ENCODE measurements around the gene FBXO17. TPM values are rescaled to one million over a fixed set of nuclear protein-coding genes. Genes with fewer than 3 reads are reported as not detected.

Gene FBXO17
- total and polyA plus RNA-seq, 2 of the 13 experiments (the other 11 are each of a cell fraction or from before 2014, with no cell fraction given): 22.1 to 58.7 TPM

GRCh38 chr19:38917921-38918491 is 57.5 kb downstream of the FBXO17 start:
- CTCF ChIA-PET (ENCODE audit: low intra/inter-chr PET ratio, low total read pairs): interaction anchor here (0.7 kb wide), 1 partner anchor 188 kb away, joined by 3 read pairs; no protein-coding TSS in a partner anchor
- FAIRE-seq (peak; percentile 55), DNase-seq (ENCODE audit: low spot score) (peak; percentile 62), ATAC-seq (peak; percentile 92)
- in situ Hi-C loops (cut with HindIII; ENCODE audit: extremely low pct_ligation_motif_present, low pct_unique_long_range_greater_than_20kb): loop anchor here (25.0 kb wide), 1 partner anchor 181 kb away; the partner anchor contains the start of gene CAPN12
- BruUV-seq (replicated peaks): no TSS peak
- POLR2A ChIA-PET: interaction anchor here (1.0 to 1.2 kb wide), 2 partner anchors 12 kb away, joined by 4 read pairs; no protein-coding TSS in a partner anchor
- H2AFZ ChIP-seq (ENCODE audit: low read length): no peak overlapping the region
- no peaks in the 10 kb centered on the region for H3K9me3 ChIP-seq (ENCODE audit: low read length)
- intact Hi-C loops (cut with micrococcal nuclease; ENCODE audit: unreplicated experiment): no loop called here
- H3K4me2 ChIP-seq (ENCODE audit: low read depth, low read length): no peak overlapping the region; the same call in 1 of the 2 replicates
- no peak overlapping the region for H3K27ac ChIP-seq (ENCODE audit: extremely low read length, insufficient read depth, low read length)
- peaks cover 12% of the 10 kb centered on the region for H3K4me1 ChIP-seq (ENCODE audit: insufficient read depth, low read length)
- no peaks in the 10 kb centered on the region for H4K20me1 ChIP-seq (ENCODE audit: insufficient read depth, low read length)
- no peak overlapping the region for H3K4me3 ChIP-seq (replicated peaks in 1 of 3; ENCODE audit: insufficient read depth in 1 of 3, low read depth in 2 of 3, low read length in 3 of 3)
- no peak overlapping the region for H3K9ac ChIP-seq (ENCODE audit: insufficient read depth, low read depth, low read length)
- 75% methylated on average over 9 of the region's 13 CpGs for WGBS (ENCODE audit: low lambda C conversion rate)
- H3K36me3 ChIP-seq (replicated peaks in 1 of 2; ENCODE audit: control insufficient read depth in 1 of 2, insufficient read depth in 2 of 2, low read length in 2 of 2): peaks cover 1 to 13% of the 10 kb centered on the region in 2 experiments
- no peaks in the 10 kb centered on the region for H3K79me2 ChIP-seq (ENCODE audit: insufficient read depth, low read length)
- no peaks in the 10 kb centered on the region for H3K27me3 ChIP-seq (ENCODE audit: control insufficient read depth in 1 of 2, insufficient read depth in 2 of 2, low read length in 2 of 2)
- TF ChIP-seq MYNN (CRISPR knock-in tag; IDR thresholded peaks at IDR 0.05; ENCODE audit: low read depth) (no peak), ZNF629 (CRISPR knock-in tag; conservative IDR thresholded peaks at IDR 0.05) (no peak), REPIN1 (CRISPR knock-in tag; IDR thresholded peaks at IDR 0.05; ENCODE audit: borderline replicate concordance, low read depth) (0 out of 2 replicates have a peak, but pooled peaks have one; percentile 39), SSRP1 (CRISPR knock-in tag; IDR thresholded peaks at IDR 0.05) (no peak), ZBTB44 (CRISPR knock-in tag; IDR thresholded peaks at IDR 0.05) (no peak), ZBTB3 (CRISPR knock-in tag; IDR thresholded peaks at IDR 0.05; ENCODE audit: borderline replicate concordance, low read depth) (no peak), ARID4A (CRISPR knock-in tag; IDR thresholded peaks at IDR 0.05; ENCODE audit: borderline replicate concordance) (peak; percentile 45; the same call in 1 of the 2 replicates), ELF3 (CRISPR knock-in tag; IDR thresholded peaks at IDR 0.05) (0 out of 2 replicates have a peak, but pooled peaks have one; percentile 29), CTCF (CRISPR knock-in tag; IDR thresholded peaks at IDR 0.05) (peak; percentile 78), RXRB (CRISPR knock-in tag; IDR thresholded peaks at IDR 0.05; ENCODE audit: borderline replicate concordance) (peak; percentile 62; the same call in 1 of the 2 replicates), TARDBP (CRISPR knock-in tag; IDR thresholded peaks at IDR 0.05) (0 out of 2 replicates have a peak, but pooled peaks have one; percentile 29), ZFP91 (CRISPR knock-in tag; IDR thresholded peaks at IDR 0.05; ENCODE audit: borderline replicate concordance) (peak; percentile 35; the same call in 1 of the 2 replicates), HMG20B (CRISPR knock-in tag; conservative IDR thresholded peaks at IDR 0.05) (no peak), EED (CRISPR knock-in tag; IDR thresholded peaks at IDR 0.05) (no peak)
